Stimulated activated memory B cell treated with anti-CD40 and anti-IgM and Interleukin-4, amounts not matched to agents 10 μg/mL and 1 μg/mL and 100 μg/mL, for 72 hours (primary cell): Measurements from ENCODE around the gene NRDE2.
"Not testable (repeated sequence)": the region's sequence is repeated elsewhere in the genome, so short reads cannot be mapped to it uniquely, and the experiment has no call there.

Experiments
- ATAC-seq: fragments of 150-1000 bp; cut with Tn5 transposase; 2 replicates; pipeline ENCODE4 v1.10.0; 2021
- H3K27ac Mint-ChIP-seq: one replicate; pipeline ENCODE4 v1.8.0; 2022; ENCODE audit warnings: mild to moderate bottlenecking, mixed read lengths
- H3K27me3 Mint-ChIP-seq: one replicate; pipeline ENCODE4 v1.8.0; 2022; ENCODE audit warnings: mixed read lengths
- H3K36me3 Mint-ChIP-seq: one replicate; pipeline ENCODE4 v1.8.0; 2022; ENCODE audit warnings: mixed read lengths
- H3K4me1 Mint-ChIP-seq: one replicate; pipeline ENCODE4 v1.8.0; 2022; ENCODE audit warnings: mixed read lengths
- H3K4me3 Mint-ChIP-seq: one replicate; pipeline ENCODE4 v1.8.0; 2022; ENCODE audit warnings: mild to moderate bottlenecking, moderate library complexity, mixed read lengths
- H3K9me3 Mint-ChIP-seq: one replicate; pipeline ENCODE4 v1.8.0; 2022; ENCODE audit warnings: mixed read lengths

NRDE2 gene

DNA sequence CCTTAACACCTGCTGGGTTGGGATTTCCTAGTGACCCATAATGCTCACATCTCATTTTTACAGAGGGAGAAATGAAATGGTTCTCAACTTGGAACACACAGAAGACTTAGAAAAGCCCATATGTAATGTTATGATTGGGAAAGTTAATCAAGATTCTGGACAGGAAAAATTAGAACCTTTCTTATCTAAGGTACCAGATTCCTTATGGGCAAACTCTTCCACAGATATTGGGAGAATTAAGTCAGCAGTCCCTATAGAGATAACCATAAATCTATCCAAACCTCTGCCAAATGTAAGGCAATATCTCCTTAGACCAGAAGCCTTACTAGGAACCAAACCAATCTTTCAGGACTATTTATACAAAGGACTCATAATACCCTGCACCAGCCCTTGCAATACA lies 89.3 kb downstream of the NRDE2 start:
- peaks cover 2% of the 10 kb centered on the region for H3K27me3 Mint-ChIP-seq
- H3K4me3 Mint-ChIP-seq = no peak overlapping the region
- peaks cover 20% of the 10 kb centered on the region for H3K9me3 Mint-ChIP-seq
- H3K27ac Mint-ChIP-seq = no peak overlapping the region
- H3K4me1 Mint-ChIP-seq = no peaks in the 10 kb centered on the region
- ATAC-seq = no peak
- peaks cover 6% of the 10 kb centered on the region for H3K36me3 Mint-ChIP-seq

DNA sequence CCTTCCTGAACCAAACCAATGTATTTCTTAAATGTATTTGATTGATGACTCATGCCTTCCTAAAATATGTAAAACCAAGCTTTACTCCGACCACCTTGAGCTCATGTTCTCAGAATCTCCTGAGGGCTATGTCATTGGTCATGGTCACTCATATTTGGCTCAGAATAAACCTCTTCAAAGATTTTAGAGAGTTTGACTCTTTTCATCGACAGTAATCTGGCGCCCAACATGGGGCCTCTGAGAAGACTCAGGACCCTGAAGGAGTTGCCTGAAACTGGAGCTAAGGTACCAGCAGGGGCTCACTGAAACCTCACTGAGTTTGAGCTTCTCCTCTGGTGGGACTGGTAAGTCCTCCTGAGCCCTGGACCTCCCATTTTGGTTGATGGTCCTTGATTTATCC lies 92.6 kb downstream of the NRDE2 start:
- Mint-ChIP-seq H3K27me3 (peaks cover 31% of the 10 kb centered on the region), H3K36me3 (peaks cover 15% of the 10 kb centered on the region), H3K9me3 (peaks cover 30% of the 10 kb centered on the region), H3K4me3 (no peak overlapping the region), H3K27ac (no peak overlapping the region), H3K4me1 (no peaks in the 10 kb centered on the region)
- no peak for ATAC-seq

DNA sequence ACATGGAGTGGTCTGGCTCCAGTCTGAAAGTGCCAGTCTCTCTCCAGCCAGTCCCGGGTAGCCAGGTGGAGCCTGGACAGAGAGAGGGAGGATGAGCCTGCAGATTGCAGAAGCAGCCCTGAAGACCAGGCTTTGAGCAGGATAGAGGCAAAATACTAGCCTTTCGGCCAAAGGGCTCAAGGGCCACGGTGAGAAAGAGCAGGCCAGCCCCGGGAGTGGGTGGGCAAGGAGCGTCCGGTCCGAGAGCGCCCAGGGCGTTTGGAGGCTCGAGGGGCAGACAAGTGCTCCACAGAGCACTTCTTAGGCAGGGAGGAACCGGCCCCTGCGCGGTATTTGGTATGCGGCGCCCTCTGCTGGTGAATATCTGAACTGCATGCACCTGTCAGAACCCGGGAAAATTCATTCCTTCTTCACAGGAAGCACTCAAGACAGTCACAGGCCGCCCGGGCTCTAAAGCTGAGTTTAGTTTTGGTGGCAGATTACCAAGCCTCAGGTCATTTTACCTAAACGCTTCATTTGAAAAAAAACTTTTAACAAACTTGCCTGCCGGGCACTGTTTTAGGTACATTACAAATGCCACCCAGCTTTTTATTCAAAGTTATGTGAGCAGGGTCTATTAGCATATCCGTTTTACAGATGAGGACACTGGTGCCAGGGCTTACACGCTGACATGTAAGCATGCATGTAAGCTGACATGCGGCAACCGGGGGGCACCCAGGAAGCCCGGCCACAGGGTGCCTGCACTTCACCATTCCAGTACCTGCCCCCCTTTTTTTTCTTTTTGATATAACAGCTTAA lies 96.4 kb downstream of the NRDE2 start:
- Mint-ChIP-seq H3K9me3 (peaks cover 33% of the 10 kb centered on the region), H3K4me1 (no peaks in the 10 kb centered on the region), H3K27me3 (peaks cover 62% of the 10 kb centered on the region), H3K36me3 (peaks cover 15% of the 10 kb centered on the region), H3K4me3 (no peak overlapping the region), H3K27ac (no peak overlapping the region)
- ATAC-seq = no peak

DNA sequence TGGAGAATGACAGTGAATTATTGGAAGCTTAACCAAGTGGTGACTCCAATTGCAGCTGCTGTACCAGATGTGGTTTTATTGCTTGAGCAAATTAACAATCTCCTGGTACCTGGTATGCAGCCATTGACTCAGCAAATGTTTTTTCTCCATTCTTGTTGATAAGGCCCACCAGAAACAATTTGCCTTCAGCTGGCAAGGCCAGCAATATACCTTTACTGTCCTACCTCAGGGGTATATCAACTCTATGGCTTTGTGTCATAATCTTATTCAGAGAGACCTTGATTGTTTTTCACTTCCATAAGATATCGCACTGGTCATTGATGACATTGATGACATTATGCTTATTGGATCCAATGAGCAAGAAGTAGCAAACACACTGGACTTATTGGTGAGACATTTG lies 101.8 kb downstream of the NRDE2 start:
- H3K36me3 Mint-ChIP-seq, H3K27ac Mint-ChIP-seq, ATAC-seq, H3K4me1 Mint-ChIP-seq, H3K4me3 Mint-ChIP-seq: not testable (repeated sequence)
- Mint-ChIP-seq H3K27me3 (peaks cover 45% of the 10 kb centered on the region), H3K9me3 (peaks cover 12% of the 10 kb centered on the region)

DNA sequence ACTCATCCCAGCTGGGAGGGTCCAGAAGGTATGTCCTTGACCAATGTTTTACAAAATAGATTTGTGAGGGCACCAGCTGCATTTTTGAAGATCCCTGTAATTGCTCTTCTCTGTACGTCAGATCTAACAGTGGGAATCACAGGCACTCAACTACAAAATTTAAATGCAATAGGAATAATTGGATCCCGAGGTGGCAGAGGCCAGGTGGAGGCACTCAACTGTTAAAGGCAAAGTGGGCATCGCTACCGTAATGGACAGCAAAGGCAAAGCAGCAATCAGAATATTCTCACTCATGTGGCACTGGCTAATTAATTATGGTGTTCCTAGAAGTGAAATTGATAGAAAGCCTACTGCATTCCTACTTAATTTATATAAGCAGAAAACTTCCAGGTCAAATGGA lies 103.3 kb downstream of the NRDE2 start:
- Mint-ChIP-seq H3K27me3 (peaks cover 33% of the 10 kb centered on the region), H3K27ac (no peak overlapping the region), H3K36me3 (no peaks in the 10 kb centered on the region), H3K4me3 (no peak overlapping the region), H3K4me1 (no peaks in the 10 kb centered on the region), H3K9me3 (peaks cover 15% of the 10 kb centered on the region)
- no peak for ATAC-seq
